PC-3 (cell line): ENCODE measurements around the gene TMEM132D.

ENCODE experiments used
- EZH2 ChIP-seq: fragments of 300-600 bp; sonication (generic); IDR thresholded peaks from one replicate; pipeline ENCODE4 v1.6.1; 2017; ENCODE audit warnings: antibody characterized with exemption, mild to moderate bottlenecking, low read length; ENCODE audit not compliant: unreplicated experiment
- TF ChIP-seq, protein P1 (sequence below): fragments of 300-600 bp; sonication (generic); conservative IDR thresholded peaks from 2 replicates; pipeline ENCODE4 v1.5.1; 2017; ENCODE audit warnings: antibody characterized with exemption, low read depth, mild to moderate bottlenecking, low read length

DNA sequence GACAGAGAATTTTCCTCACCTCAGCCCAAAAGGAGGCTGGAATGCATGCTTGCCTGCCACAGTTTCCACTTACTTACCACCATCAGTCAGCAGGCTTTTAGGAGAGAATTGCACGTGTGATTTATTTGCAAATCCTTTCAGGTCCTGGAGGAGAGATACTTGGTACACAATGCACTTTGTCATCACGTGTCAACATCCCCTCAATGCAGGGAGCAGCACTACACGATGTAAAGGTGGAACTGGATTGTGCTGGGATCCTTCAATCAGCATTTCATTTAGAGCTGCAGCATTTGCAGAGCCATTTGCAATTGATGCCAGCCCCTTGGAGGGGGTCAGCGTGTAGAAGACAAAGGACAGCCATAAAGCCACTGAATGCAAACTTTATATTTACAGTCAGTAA lies 832.5 kb downstream of the TMEM132D start:
- TF ChIP-seq EZH2: no peak
- TF ChIP-seq, protein P1, sequence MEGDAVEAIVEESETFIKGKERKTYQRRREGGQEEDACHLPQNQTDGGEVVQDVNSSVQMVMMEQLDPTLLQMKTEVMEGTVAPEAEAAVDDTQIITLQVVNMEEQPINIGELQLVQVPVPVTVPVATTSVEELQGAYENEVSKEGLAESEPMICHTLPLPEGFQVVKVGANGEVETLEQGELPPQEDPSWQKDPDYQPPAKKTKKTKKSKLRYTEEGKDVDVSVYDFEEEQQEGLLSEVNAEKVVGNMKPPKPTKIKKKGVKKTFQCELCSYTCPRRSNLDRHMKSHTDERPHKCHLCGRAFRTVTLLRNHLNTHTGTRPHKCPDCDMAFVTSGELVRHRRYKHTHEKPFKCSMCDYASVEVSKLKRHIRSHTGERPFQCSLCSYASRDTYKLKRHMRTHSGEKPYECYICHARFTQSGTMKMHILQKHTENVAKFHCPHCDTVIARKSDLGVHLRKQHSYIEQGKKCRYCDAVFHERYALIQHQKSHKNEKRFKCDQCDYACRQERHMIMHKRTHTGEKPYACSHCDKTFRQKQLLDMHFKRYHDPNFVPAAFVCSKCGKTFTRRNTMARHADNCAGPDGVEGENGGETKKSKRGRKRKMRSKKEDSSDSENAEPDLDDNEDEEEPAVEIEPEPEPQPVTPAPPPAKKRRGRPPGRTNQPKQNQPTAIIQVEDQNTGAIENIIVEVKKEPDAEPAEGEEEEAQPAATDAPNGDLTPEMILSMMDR: no peak
